Lung (tissue), 12 donors: ENCODE data around the gene OLIG1. TPM values are rescaled to one million over a fixed set of nuclear protein-coding genes. Genes with fewer than 3 reads are reported as not detected.

Experiments used
- ATAC-seq: fragments of 200-7000 bp; cut with Tn5 transposase; one replicate; pipeline ENCODE4 v1.9.1; 2020; ENCODE audit warnings: moderate number of reproducible peaks; ENCODE audit not compliant: insufficient read depth, low FRiP score
- DNase-seq, 3 donors: peaks; one replicate each; pipeline ENCODE4 v3.0.0-alpha.2; 2013 to 2017
- H3K27ac ChIP-seq, 2 donors: one replicate each; pipeline ENCODE4 v1.5.1; 2013; ENCODE audit warnings: mild to moderate bottlenecking in 2 of 2, moderate library complexity in 2 of 2, control low read depth in 1 of 2, inconsistent platforms in 1 of 2, low read depth in 1 of 2, low read length in 1 of 2
- H3K27me3 ChIP-seq, 3 donors: one replicate each; pipeline ENCODE4 v1.5.1; 2013; ENCODE audit warnings: low read length in 2 of 3; ENCODE audit not compliant: control insufficient read depth in 3 of 3, insufficient read depth in 3 of 3
- H3K36me3 ChIP-seq, 4 donors: one replicate each; pipeline ENCODE4 v1.5.1; 2013; ENCODE audit warnings: low read length in 4 of 4, mild to moderate bottlenecking in 1 of 4, moderate library complexity in 1 of 4; ENCODE audit not compliant: control insufficient read depth in 4 of 4, insufficient read depth in 4 of 4
- H3K4me1 ChIP-seq, 5 donors: one replicate each; pipeline ENCODE4 v1.5.1; 2013; ENCODE audit warnings: low read length in 5 of 5, mild to moderate bottlenecking in 2 of 5, moderate library complexity in 1 of 5; ENCODE audit not compliant: control insufficient read depth in 5 of 5, insufficient read depth in 5 of 5
- H3K4me3 ChIP-seq: one replicate; pipeline ENCODE4 v1.5.1; 2013; ENCODE audit warnings: mild to moderate bottlenecking, control low read depth, moderate library complexity
- H3K9ac ChIP-seq, 2 donors: one replicate each; pipeline ENCODE4 v1.5.1; 2013; ENCODE audit warnings: low read length in 2 of 2, control low read depth in 1 of 2; ENCODE audit not compliant: insufficient read depth in 1 of 2
- H3K9me3 ChIP-seq, 4 donors: one replicate each; pipeline ENCODE4 v1.5.1; 2013; ENCODE audit warnings: low read length in 3 of 4, mild to moderate bottlenecking in 1 of 4, moderate library complexity in 1 of 4; ENCODE audit not compliant: control insufficient read depth in 4 of 4, insufficient read depth in 3 of 4
- WGBS, 2 donors: extraction: QIAGEN DNeasy Blood & Tissue Kit; methylation state at CpG; one replicate each; pipeline ENCODE4 v1.1.7; 2013; 5-methylcytosine and 5-hydroxymethylcytosine counted together
- polyA plus RNA-seq, 2 donors: library from polyadenylated mRNA; stranded (reverse); fragments of 200-250 nt; gene quantifications; one replicate each; pipeline ENCODE4 v1.2.1, GENCODE V29; 2013
- total RNA-seq, 2 donors: library from RNA; depleted of rRNA in 1 of 2; stranded (reverse); fragments of >200 nt in 1 of 2; gene quantifications; one replicate each; pipeline ENCODE4 v1.2.1, GENCODE V29; 2014 to 2021
- TF ChIP-seq, protein P1 (sequence below): IDR thresholded peaks from 2 replicates; pipeline ENCODE4 v1.5.1; 2012; ENCODE audit warnings: mild to moderate bottlenecking; ENCODE audit errors: control extremely low read depth, extremely low read depth
- donor health status: control.
- donor health status: control.
- donor health status: Bipolar disorder and iron deficiency.
- donor health status: healthy.
- donor health status: DM: yes; HTN: yes; CAD: no.

OLIG1 gene
- total and polyA plus RNA-seq, 4 donors: 1.2 to 4.1 (median 1.7) TPM

DNA sequence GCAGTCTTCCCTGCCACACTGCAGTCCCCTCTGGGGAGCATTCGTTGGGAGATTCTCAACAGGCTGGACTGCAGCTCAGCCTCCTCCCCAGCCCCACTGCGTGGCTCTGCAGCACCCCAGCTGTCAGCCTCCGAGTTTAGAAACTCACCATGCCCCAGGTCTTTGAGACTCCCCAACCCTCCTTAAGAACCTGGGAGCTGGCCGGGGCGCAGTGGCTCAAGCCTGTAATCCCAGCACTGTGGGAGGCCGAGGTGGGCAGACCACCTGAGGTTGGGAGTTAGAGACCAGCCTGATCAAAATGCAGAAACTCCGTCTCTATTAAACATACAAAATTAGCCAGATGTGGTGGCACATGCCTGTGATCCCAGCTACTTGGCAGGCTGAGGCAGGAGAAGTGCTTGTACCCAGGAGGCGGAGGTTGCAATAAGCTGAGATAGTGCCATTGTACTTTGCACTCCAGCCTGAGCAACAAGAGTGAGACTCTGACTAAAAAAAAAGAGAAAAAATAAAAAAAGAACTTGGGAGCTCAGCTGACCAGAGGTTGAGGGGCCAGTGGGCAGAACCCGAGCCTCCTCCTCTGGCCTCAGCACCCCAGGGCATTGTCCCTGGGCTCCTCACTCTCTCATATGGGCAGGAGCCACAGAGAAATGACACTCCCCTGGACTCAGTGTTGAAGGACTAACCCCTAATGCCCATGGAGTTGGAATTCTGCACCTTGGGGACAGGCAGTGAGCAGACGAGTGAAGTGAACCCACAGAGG, 38.6 kb upstream of the OLIG1 start:
- no peak for ATAC-seq

DNA sequence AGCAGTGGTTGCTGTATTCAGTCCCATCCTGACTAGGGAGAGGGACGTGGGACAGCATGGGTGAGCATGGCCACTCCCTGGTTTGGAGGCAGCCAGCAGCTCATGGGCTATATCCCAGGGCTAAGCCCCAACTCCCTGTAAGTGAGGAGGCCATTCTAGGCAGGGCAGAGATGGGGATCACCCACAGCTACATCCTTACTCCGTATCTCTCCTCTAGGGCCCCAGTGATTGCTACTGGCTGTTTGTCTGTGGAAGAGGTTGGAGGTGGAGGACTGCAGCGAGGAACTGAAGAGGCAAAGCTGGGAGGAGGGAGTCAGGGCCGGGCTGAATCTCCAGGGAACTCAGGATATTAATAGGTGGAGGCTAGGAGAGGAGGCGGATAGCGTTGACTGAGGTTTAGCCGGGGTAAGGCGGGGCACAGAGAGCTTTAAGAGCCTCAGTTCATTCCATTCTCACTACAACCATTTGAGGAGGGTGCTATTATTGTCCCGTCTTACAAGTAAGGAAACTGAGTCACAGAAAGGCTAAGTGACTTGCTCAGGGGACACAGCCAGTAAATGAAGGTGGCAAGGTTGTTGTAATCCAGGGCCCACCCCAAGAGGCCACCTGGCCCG, 37.4 kb upstream of the OLIG1 start:
- H3K4me3 ChIP-seq: no peak overlapping the region
- WGBS, 2 donors: 34 to 56% methylated on average over 10 of the region's 10 CpGs
- TF ChIP-seq, protein P1, sequence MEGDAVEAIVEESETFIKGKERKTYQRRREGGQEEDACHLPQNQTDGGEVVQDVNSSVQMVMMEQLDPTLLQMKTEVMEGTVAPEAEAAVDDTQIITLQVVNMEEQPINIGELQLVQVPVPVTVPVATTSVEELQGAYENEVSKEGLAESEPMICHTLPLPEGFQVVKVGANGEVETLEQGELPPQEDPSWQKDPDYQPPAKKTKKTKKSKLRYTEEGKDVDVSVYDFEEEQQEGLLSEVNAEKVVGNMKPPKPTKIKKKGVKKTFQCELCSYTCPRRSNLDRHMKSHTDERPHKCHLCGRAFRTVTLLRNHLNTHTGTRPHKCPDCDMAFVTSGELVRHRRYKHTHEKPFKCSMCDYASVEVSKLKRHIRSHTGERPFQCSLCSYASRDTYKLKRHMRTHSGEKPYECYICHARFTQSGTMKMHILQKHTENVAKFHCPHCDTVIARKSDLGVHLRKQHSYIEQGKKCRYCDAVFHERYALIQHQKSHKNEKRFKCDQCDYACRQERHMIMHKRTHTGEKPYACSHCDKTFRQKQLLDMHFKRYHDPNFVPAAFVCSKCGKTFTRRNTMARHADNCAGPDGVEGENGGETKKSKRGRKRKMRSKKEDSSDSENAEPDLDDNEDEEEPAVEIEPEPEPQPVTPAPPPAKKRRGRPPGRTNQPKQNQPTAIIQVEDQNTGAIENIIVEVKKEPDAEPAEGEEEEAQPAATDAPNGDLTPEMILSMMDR: no peak
- no peak for DNase-seq
- H3K27ac ChIP-seq: no peak overlapping the region
- peaks cover 0 to 12% (median 0%) of the 10 kb centered on the region in 5 donors for H3K4me1 ChIP-seq
- no peaks in the 10 kb centered on the region for H3K36me3 ChIP-seq
- peaks cover 26 to 98% (median 70%) of the 10 kb centered on the region in 3 donors for H3K27me3 ChIP-seq
- no peak overlapping the region for H3K9ac ChIP-seq
- ATAC-seq: no peak
- H3K9me3 ChIP-seq: peaks cover 0 to 6% (median 0%) of the 10 kb centered on the region in 4 donors

More for the DNA sequence above, 38.6 kb upstream of the OLIG1 start:
- TF ChIP-seq, protein P1: no peak
- H3K27me3 ChIP-seq: peaks cover 31 to 94% (median 73%) of the 10 kb centered on the region in 3 donors
- DNase-seq: no peak
- 44 to 73% methylated on average over 10 of the region's 10 CpGs for WGBS, 2 donors
- H3K27ac ChIP-seq: no peak overlapping the region
- H3K36me3 ChIP-seq: no peaks in the 10 kb centered on the region
- no peak overlapping the region for H3K9ac ChIP-seq
- H3K4me3 ChIP-seq: no peak overlapping the region
- peaks cover 0 to 12% (median 0%) of the 10 kb centered on the region in 5 donors for H3K4me1 ChIP-seq
- H3K9me3 ChIP-seq: peaks cover 0 to 6% (median 0%) of the 10 kb centered on the region in 4 donors

DNA sequence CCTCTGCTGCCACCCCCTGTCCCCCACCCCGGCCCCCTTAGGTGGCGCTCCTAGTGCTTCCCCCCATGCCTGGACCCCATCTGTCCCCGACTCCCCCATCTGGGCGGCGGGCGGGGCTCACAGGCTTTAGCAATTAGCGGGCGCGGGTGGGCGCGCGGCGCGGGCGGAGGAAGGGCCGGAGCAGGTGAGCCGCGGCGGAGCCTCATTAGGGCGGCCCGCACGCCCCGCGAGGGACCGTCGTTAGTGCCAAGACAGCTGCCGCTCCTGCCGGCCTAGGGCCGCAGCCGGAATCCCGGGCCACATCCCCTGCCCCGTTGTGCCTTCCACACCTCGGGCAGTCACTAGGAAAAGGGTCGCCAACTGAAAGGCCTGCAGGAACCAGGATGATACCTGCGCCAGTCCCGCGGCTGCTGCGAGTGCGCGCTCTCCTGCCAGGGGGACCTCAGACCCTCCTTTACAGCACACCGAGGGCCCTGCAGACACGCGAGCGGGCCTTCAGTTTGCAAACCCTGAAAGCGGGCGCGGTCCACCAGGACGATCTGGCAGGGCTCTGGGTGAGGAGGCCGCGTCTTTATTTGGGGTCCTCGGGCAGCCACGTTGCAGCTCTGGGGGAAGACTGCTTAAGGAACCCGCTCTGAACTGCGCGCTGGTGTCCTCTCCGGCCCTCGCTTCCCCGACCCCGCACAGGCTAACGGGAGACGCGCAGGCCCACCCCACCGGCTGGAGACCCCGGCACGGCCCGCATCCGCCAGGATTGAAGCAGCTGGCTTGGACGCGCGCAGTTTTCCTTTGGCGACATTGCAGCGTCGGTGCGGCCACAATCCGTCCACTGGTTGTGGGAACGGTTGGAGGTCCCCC, 36.6 kb upstream of the OLIG1 start:
- no peaks in the 10 kb centered on the region for H3K36me3 ChIP-seq
- H3K9me3 ChIP-seq: peaks cover 0 to 6% (median 0%) of the 10 kb centered on the region in 4 donors
- DNase-seq: no peak
- H3K4me3 ChIP-seq: no peak overlapping the region
- H3K27ac ChIP-seq: no peak overlapping the region
- peaks cover 0 to 12% (median 0%) of the 10 kb centered on the region in 5 donors for H3K4me1 ChIP-seq
- no peak for ATAC-seq
- H3K27me3 ChIP-seq: peaks cover 21 to 96% (median 71%) of the 10 kb centered on the region in 3 donors
- H3K9ac ChIP-seq: no peak overlapping the region
- WGBS, 2 donors: 16 to 25% methylated on average over 76 of the region's 76 CpGs
- TF ChIP-seq, protein P1: no peak
